Measurements from ENCODE around the gene LHX4.

LHX4 gene

GRCh38 chr1:180257486-180257885, 27.4 kb downstream of the LHX4 start:
- DNase-seq (ENCODE audit: low read depth): no peak

- DNase-seq (ENCODE audit: low read depth): no peak
Observed at GRCh38 chr1:180258290-180258689, 28.2 kb downstream of the LHX4 start.

- no peak for DNase-seq (ENCODE audit: low read depth)
Observed at GRCh38 chr1:180258935-180259334, 28.9 kb downstream of the LHX4 start.

GRCh38 chr1:180259431-180260338, 29.6 kb downstream of the LHX4 start:
- DNase-seq (ENCODE audit: low read depth): no peak

- DNase-seq (ENCODE audit: low read depth): no peak
Observed at GRCh38 chr1:180260541-180260940, 30.5 kb downstream of the LHX4 start.

- DNase-seq (ENCODE audit: low read depth): no peak
Observed at GRCh38 chr1:180261030-180261429, 31.0 kb downstream of the LHX4 start.

GRCh38 chr1:180261524-180262155, 31.6 kb downstream of the LHX4 start:
- no peak for DNase-seq (ENCODE audit: low read depth)

- DNase-seq (ENCODE audit: low read depth): no peak
Observed at GRCh38 chr1:180262628-180263488, 32.8 kb downstream of the LHX4 start.

- DNase-seq (ENCODE audit: low read depth): no peak
Observed at GRCh38 chr1:180264595-180264994, 34.5 kb downstream of the LHX4 start.

GRCh38 chr1:180265201-180265600, 35.1 kb downstream of the LHX4 start:
- DNase-seq (ENCODE audit: low read depth): no peak

- no peak for DNase-seq (ENCODE audit: low read depth)
Observed at GRCh38 chr1:180265871-180266270, 35.8 kb downstream of the LHX4 start.

- DNase-seq (ENCODE audit: low read depth): no peak
Observed at GRCh38 chr1:180266275-180267210, 36.5 kb downstream of the LHX4 start.

- DNase-seq (ENCODE audit: low read depth): no peak
Observed at GRCh38 chr1:180267211-180267561, 37.1 kb downstream of the LHX4 start.

GRCh38 chr1:180267761-180268555, 37.9 kb downstream of the LHX4 start:
- no peak for DNase-seq (ENCODE audit: low read depth)

GRCh38 chr1:180268556-180269075, 38.6 kb downstream of the LHX4 start:
- no peak for DNase-seq (ENCODE audit: low read depth)

GRCh38 chr1:180269645-180270529, 39.8 kb downstream of the LHX4 start:
- DNase-seq (ENCODE audit: low read depth): no peak

- no peak for DNase-seq (ENCODE audit: low read depth)
Observed at GRCh38 chr1:180270530-180271271, 40.6 kb downstream of the LHX4 start.

Measured in HS-5 (cell line).